ENCODE data around the gene SPACA6. TPM values are rescaled to one million over a fixed set of nuclear protein-coding genes. Genes with fewer than 3 reads are reported as not detected.

SPACA6 gene
- total and polyA plus RNA-seq, 11 donors, result 2.9 to 16.8 (median 10.2) TPM

DNA sequence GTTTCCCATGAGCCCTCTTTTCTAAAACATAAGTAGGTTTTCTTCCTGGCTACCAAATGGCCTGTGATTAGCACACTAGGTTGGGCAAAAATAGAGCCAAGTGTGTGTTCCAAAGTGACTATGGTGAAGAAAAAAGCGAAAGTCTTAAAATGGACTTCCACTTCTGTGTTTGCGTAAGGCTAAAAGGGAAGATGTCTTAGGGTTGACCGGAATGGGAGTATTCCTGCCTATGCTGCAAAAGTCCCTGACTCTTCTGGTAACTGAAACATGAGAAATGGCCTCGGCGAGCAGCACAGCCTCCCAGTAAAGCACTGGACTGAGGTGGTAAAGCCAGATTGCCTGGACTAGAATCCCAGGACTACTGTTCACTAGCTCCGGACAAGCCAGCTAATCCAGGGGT lies 61.0 kb downstream of the SPACA6 start:
- H3K9me3 ChIP-seq, result no peaks in the 10 kb centered on the region
- 75 to 92% (median 85%) methylated on average over 6 of the region's 6 CpGs for WGBS, 4 donors
- no peaks in the 10 kb centered on the region for H3K36me3 ChIP-seq
- peaks cover 0 to 3% (median 0%) of the 10 kb centered on the region in 9 donors for H3K27me3 ChIP-seq
- DNase-seq (no peak), ATAC-seq (peak in 3 of 4 donors; percentile 38 to 78 (median 78))
- H3K4me1 ChIP-seq, result peaks cover 0 to 35% (median 0%) of the 10 kb centered on the region in 12 donors
- H3K4me3 ChIP-seq, result no peak overlapping the region
- TF ChIP-seq POLR2A (IDR thresholded peaks at IDR 0.05), result no peak
- intact Hi-C loops (cut with DNase I), result no loop called here
- H3K27ac ChIP-seq, result peak overlapping the region in 5 of 12 donors; percentile 34 to 92 (median 48)

DNA sequence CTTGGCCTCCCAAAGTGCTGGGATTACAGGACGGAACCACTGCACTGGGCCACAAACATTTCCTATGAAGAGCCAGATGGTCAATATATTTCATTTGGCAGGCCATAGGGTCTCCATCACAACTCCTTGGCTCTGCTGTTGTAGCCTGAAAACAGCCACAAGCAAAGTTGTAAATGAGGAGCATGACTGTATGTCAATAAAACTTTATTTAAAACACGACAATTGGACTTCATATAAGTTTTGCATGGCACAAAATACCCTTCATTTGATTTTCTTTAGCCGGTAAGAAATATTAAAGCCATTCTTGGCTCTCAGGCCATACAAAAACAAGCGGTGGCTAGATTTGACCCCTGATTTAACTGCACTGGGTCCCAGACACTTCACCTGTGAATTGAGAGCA lies 61.6 kb downstream of the SPACA6 start:
- intact Hi-C loops (cut with DNase I), result no loop called here
- 76 to 77% (median 77%) methylated on average over 4 of the region's 4 CpGs for WGBS, 4 donors
- no peak for DNase-seq
- peaks cover 0 to 3% (median 0%) of the 10 kb centered on the region in 9 donors for H3K27me3 ChIP-seq
- ATAC-seq, result no peak
- H3K4me3 ChIP-seq, result no peak overlapping the region
- H3K36me3 ChIP-seq, result no peaks in the 10 kb centered on the region
- peaks cover 0 to 31% (median 0%) of the 10 kb centered on the region in 12 donors for H3K4me1 ChIP-seq
- no peaks in the 10 kb centered on the region for H3K9me3 ChIP-seq
- peak overlapping the region in 3 of 12 donors; percentile 48 to 92 (median 52) for H3K27ac ChIP-seq
- TF ChIP-seq, protein P1, sequence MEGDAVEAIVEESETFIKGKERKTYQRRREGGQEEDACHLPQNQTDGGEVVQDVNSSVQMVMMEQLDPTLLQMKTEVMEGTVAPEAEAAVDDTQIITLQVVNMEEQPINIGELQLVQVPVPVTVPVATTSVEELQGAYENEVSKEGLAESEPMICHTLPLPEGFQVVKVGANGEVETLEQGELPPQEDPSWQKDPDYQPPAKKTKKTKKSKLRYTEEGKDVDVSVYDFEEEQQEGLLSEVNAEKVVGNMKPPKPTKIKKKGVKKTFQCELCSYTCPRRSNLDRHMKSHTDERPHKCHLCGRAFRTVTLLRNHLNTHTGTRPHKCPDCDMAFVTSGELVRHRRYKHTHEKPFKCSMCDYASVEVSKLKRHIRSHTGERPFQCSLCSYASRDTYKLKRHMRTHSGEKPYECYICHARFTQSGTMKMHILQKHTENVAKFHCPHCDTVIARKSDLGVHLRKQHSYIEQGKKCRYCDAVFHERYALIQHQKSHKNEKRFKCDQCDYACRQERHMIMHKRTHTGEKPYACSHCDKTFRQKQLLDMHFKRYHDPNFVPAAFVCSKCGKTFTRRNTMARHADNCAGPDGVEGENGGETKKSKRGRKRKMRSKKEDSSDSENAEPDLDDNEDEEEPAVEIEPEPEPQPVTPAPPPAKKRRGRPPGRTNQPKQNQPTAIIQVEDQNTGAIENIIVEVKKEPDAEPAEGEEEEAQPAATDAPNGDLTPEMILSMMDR (IDR thresholded peaks at IDR 0.05), result no peak
- TF ChIP-seq POLR2A (IDR thresholded peaks at IDR 0.05), result no peak

MicroRNA genes within 50 kb of the gene (microRNA counts, 767-probe panel; counts per million panel counts)
- microRNA hsa-let-7e-5p (5,669 to 5,789 counts per million in 2 donors), microRNA hsa-miR-125a-3p (71.6 to 1,728 counts per million in 2 donors), microRNA hsa-miR-125a-5p (5,290 to 5,512 counts per million in 2 donors), microRNA hsa-miR-99b-5p (4,664 to 4,796 counts per million in 2 donors)

Small RNA genes lying within 50 kb of the gene (microRNA-seq; reads per million reads assigned to microRNA genes)
- gene MIR125A (5,242 to 30,812 (median 12,406) reads per million in 4 donors), gene MIR99B (4,928 to 24,400 (median 10,739) reads per million in 4 donors), gene MIRLET7E (6,380 to 38,992 (median 15,844) reads per million in 4 donors)

Other genes with a start within 250 kb of the SPACA6 start
- gene SIGLEC8, start 234.9 kb upstream of the SPACA6 start, total RNA-seq, result under 1 TPM in 2 of 9 donors, not detected in 7; 0.12 to 0.48 TPM
- gene SIGLEC8, start 234.9 kb upstream of the SPACA6 start, polyA plus RNA-seq, result not detected
- gene CEACAM18, start 214.8 kb upstream of the SPACA6 start, total RNA-seq, result not detected
- not detected for gene CEACAM18, start 214.8 kb upstream of the SPACA6 start, polyA plus RNA-seq
- gene SIGLEC12, start 191.5 kb upstream of the SPACA6 start, total RNA-seq, result under 1 TPM in 4 of 9 donors, not detected in 5; 0.20 to 0.43 (median 0.24) TPM
- under 1 TPM in 1 of 2 donors, not detected in 1; 0.15 TPM for gene SIGLEC12, start 191.5 kb upstream of the SPACA6 start, polyA plus RNA-seq
- under 1 TPM in 5 of 9 donors, not detected in 4; 0.23 to 0.40 (median 0.25) TPM for gene SIGLEC6, start 161.7 kb upstream of the SPACA6 start, total RNA-seq
- gene SIGLEC6, start 161.7 kb upstream of the SPACA6 start, polyA plus RNA-seq, result under 1 TPM in 1 of 2 donors, not detected in 1; 0.10 TPM
- gene ZNF175, start 122.0 kb upstream of the SPACA6 start, total RNA-seq, result 10 to 100 TPM in 3 of 9 donors, 1 to 10 TPM in 6; 2.5 to 13.7 (median 8.7) TPM
- gene ZNF175, start 122.0 kb upstream of the SPACA6 start, polyA plus RNA-seq, result 1 to 10 TPM; 2.9 to 4.8 TPM
- 1 to 10 TPM in 1 of 9 donors, under 1 TPM in 4, not detected in 4; 0.16 to 1.3 (median 0.24) TPM for gene SIGLEC5, start 62.9 kb upstream of the SPACA6 start, total RNA-seq
- gene SIGLEC5, start 62.9 kb upstream of the SPACA6 start, polyA plus RNA-seq, result under 1 TPM in 1 of 2 donors, not detected in 1; 0.15 TPM
- 10 to 100 TPM in 1 of 9 donors, 1 to 10 TPM in 4, under 1 TPM in 2, not detected in 2; 0.20 to 17.9 (median 1.3) TPM for gene SIGLEC14, start 46.5 kb upstream of the SPACA6 start, total RNA-seq
- gene SIGLEC14, start 46.5 kb upstream of the SPACA6 start, polyA plus RNA-seq, result 1 to 10 TPM in 1 of 2 donors, under 1 TPM in 1; 0.27 to 1.3 TPM
- gene HAS1, start 30.7 kb downstream of the SPACA6 start, total RNA-seq, result 10 to 100 TPM in 1 of 9 donors, 1 to 10 TPM in 1, under 1 TPM in 4, not detected in 3; 0.17 to 16.0 (median 0.81) TPM
- gene HAS1, start 30.7 kb downstream of the SPACA6 start, polyA plus RNA-seq, result under 1 TPM; 0.15 to 0.40 TPM
- 10 to 100 TPM in 2 of 9 donors, 1 to 10 TPM in 7; 1.8 to 39.4 (median 4.7) TPM for gene FPR1, start 58.5 kb downstream of the SPACA6 start, total RNA-seq
- gene FPR1, start 58.5 kb downstream of the SPACA6 start, polyA plus RNA-seq, result 1 to 10 TPM in 1 of 2 donors, under 1 TPM in 1; 0.15 to 4.8 TPM
- gene FPR2, start 67.8 kb downstream of the SPACA6 start, total RNA-seq, result 10 to 100 TPM in 1 of 9 donors, 1 to 10 TPM in 2, under 1 TPM in 5, not detected in 1; 0.24 to 11.1 (median 0.80) TPM
- gene FPR2, start 67.8 kb downstream of the SPACA6 start, polyA plus RNA-seq, result 1 to 10 TPM in 1 of 2 donors, under 1 TPM in 1; 0.11 to 1.1 TPM
- gene FPR3, start 101.8 kb downstream of the SPACA6 start, total RNA-seq, result 10 to 100 TPM in 2 of 9 donors, 1 to 10 TPM in 7; 1.8 to 35.5 (median 3.1) TPM
- gene FPR3, start 101.8 kb downstream of the SPACA6 start, polyA plus RNA-seq, result 1 to 10 TPM in 1 of 2 donors, under 1 TPM in 1; 0.38 to 2.4 TPM
- gene ZNF577, start 194.6 kb downstream of the SPACA6 start, total RNA-seq, result 10 to 100 TPM in 1 of 9 donors, 1 to 10 TPM in 8; 6.2 to 12.8 (median 7.7) TPM
- 1 to 10 TPM; 8.3 to 9.2 TPM for gene ZNF577, start 194.6 kb downstream of the SPACA6 start, polyA plus RNA-seq
- 10 to 100 TPM in 1 of 9 donors, 1 to 10 TPM in 8; 4.6 to 11.9 (median 8.6) TPM for gene ZNF649, start 211.7 kb downstream of the SPACA6 start, total RNA-seq
- 1 to 10 TPM; 2.7 to 7.1 TPM for gene ZNF649, start 211.7 kb downstream of the SPACA6 start, polyA plus RNA-seq
- gene ZNF613, start 234.1 kb downstream of the SPACA6 start, total RNA-seq, result 1 to 10 TPM; 3.1 to 6.8 (median 4.3) TPM
- gene ZNF613, start 234.1 kb downstream of the SPACA6 start, polyA plus RNA-seq, result 1 to 10 TPM; 2.4 to 5.7 TPM

Measured in heart left ventricle (tissue), 16 donors.